ENCODE data around the gene TRIM46.

GRCh38 chr1:155200920-155201319 lies 27.3 kb downstream of the TRIM46 start:
- TF ChIP-seq EP300 (IDR thresholded peaks at IDR 0.05) (no peak), POLR2A (IDR thresholded peaks at IDR 0.05) (no peak), CTCF (IDR thresholded peaks at IDR 0.05) (no peak)
